Omental fat pad (tissue), 4 donors: ENCODE results near the gene TSNAXIP1. TPM values are rescaled to one million over a fixed set of nuclear protein-coding genes. Genes with fewer than 3 reads are reported as not detected.
A peak's percentile ranks its signal among the peaks of the same experiment; 100 is the strongest.

Experiments
- ATAC-seq: fragments of 150-250 bp; one replicate; pipeline ENCODE4 v1.9.1; 2016; ENCODE audit warnings: mild to moderate bottlenecking, moderate library complexity; ENCODE audit not compliant: low FRiP score
- DNase-seq: peaks from one replicate; pipeline ENCODE4 v3.0.0-alpha.2; 2019; ENCODE audit warnings: low spot score
- CTCF ChIP-seq, 3 donors: fragments of 450-650 bp; IDR thresholded peaks; one replicate each; pipeline ENCODE4 v1.5.1; 2016 to 2017; ENCODE audit warnings: antibody characterized with exemption in 3 of 3, mild to moderate bottlenecking in 3 of 3, moderate library complexity in 2 of 3
- total RNA-seq, 4 donors: library from RNA; depleted of rRNA; stranded (reverse); fragments of >200 nt; gene quantifications; one replicate each; pipeline ENCODE4 v1.1.0, GENCODE V29; 2016

The TSNAXIP1 gene
- total RNA-seq, 4 donors from 2014 or later = 0.60 to 1.9 (median 1.1) TPM

GRCh38 chr16:67847064-67847861 is 40.6 kb downstream of the TSNAXIP1 start, which contains the start of gene CENPT:
Gene CENPT, minus strand, starts transcription at chr16:67847693. Its CDS starts 13,834 bp downstream, at chr16:67833859.
- DNase-seq (no peak), ATAC-seq (peak; percentile 36)
- TF ChIP-seq CTCF (IDR thresholded peaks at IDR 0.05) = no peak

GRCh38 chr16:67848118-67848517 is 41.4 kb downstream of the TSNAXIP1 start:
- DNase-seq = no peak
- no peak for TF ChIP-seq CTCF (IDR thresholded peaks at IDR 0.05)
- no peak for ATAC-seq

- ATAC-seq = no peak
- no peak for DNase-seq
- no peak for TF ChIP-seq CTCF (IDR thresholded peaks at IDR 0.05)
Observed at GRCh38 chr16:67853670-67854069, 47.0 kb downstream of the TSNAXIP1 start.

- no peak for ATAC-seq
- TF ChIP-seq CTCF (IDR thresholded peaks at IDR 0.05) = no peak
- DNase-seq = no peak
Observed at GRCh38 chr16:67855789-67856188, 49.1 kb downstream of the TSNAXIP1 start.

- TF ChIP-seq CTCF (IDR thresholded peaks at IDR 0.05) = no peak
- DNase-seq = no peak
- ATAC-seq = no peak
Observed at GRCh38 chr16:67856927-67857546, 50.3 kb downstream of the TSNAXIP1 start.

- no peak for TF ChIP-seq CTCF (IDR thresholded peaks at IDR 0.05)
- DNase-seq (peak; percentile 56), ATAC-seq (peak; percentile 94)
Observed at GRCh38 chr16:67857547-67858233, 51.0 kb downstream of the TSNAXIP1 start.
